SU-DHL-6 (cell line): Measurements from ENCODE around the gene C10orf120.

Source experiments
- H2AFZ ChIP-seq: fragments of 200-600 bp; sonication (generic); 2 replicates; pipeline ENCODE4 v1.6.1; 2014; ENCODE audit warnings: low read depth, mild to moderate bottlenecking, moderate library complexity, mixed read lengths, antibody characterized with exemption, low read length; ENCODE audit not compliant: severe bottlenecking
- H3F3A ChIP-seq: fragments of 200-600 bp; shearing (Covaris generic); 2 replicates; pipeline ENCODE4 v1.6.0; 2016; ENCODE audit warnings: antibody characterized with exemption, mild to moderate bottlenecking; ENCODE audit not compliant: insufficient read depth
- H3K27ac ChIP-seq: fragments of 200-600 bp; sonication (generic); 2 replicates; pipeline ENCODE4 v1.5.1; 2016; ENCODE audit warnings: low read depth, mild to moderate bottlenecking, low read length, moderate library complexity, mixed read lengths
- H3K27me3 ChIP-seq: fragments of 200-600 bp; sonication (generic), shearing (Covaris generic); 2 replicates; pipeline ENCODE4 v1.6.0; 2014; ENCODE audit warnings: mild to moderate bottlenecking, low read length
- H3K36me3 ChIP-seq: fragments of 200-600 bp; sonication (generic); 2 replicates; pipeline ENCODE4 v1.6.1; 2014; ENCODE audit warnings: mild to moderate bottlenecking, low read length, mixed read lengths
- H3K4me2 ChIP-seq: fragments of 300-600, 200-600 bp; shearing (Covaris generic), sonication (generic); 2 replicates; pipeline ENCODE4 v1.6.0; 2014; ENCODE audit warnings: low read length, low read depth, mild to moderate bottlenecking; ENCODE audit not compliant: poor library complexity, severe bottlenecking
- H3K4me3 ChIP-seq: fragments of 200-600 bp; sonication (generic); 2 replicates; pipeline ENCODE4 v1.5.1; 2014; ENCODE audit warnings: antibody characterized with exemption, low read length, mild to moderate bottlenecking, mixed read lengths; ENCODE audit not compliant: insufficient read depth, poor library complexity, severe bottlenecking
- H3K79me2 ChIP-seq: fragments of 200-600 bp; sonication (generic); 2 replicates; pipeline ENCODE4 v1.6.1; 2014; ENCODE audit warnings: mild to moderate bottlenecking, low read length, moderate library complexity; ENCODE audit not compliant: insufficient read depth
- H3K9ac ChIP-seq: fragments of 200-600 bp; sonication (generic); 2 replicates; pipeline ENCODE4 v1.7.0; 2014; ENCODE audit warnings: mild to moderate bottlenecking, low read length
- H3K9me2 ChIP-seq: fragments of 200-600 bp; sonication (generic); replicated peaks from 2 replicates; pipeline ENCODE4 v1.6.1; 2014; ENCODE audit warnings: low read length; ENCODE audit not compliant: insufficient read depth
- H3K9me3 ChIP-seq: fragments of 200-600 bp; sonication (generic); 2 replicates; pipeline ENCODE4 v1.6.1; 2014; ENCODE audit warnings: low read length, mixed read lengths; ENCODE audit not compliant: insufficient read depth
- H4K20me1 ChIP-seq: fragments of 200-600 bp; sonication (generic); 2 replicates; pipeline ENCODE4 v1.6.1; 2014; ENCODE audit warnings: low read depth, mild to moderate bottlenecking, antibody characterized with exemption, low read length, moderate library complexity, mixed read lengths
- CTCF ChIP-seq: fragments of 200-600 bp; sonication (generic); IDR thresholded peaks from one replicate; pipeline ENCODE4 v1.5.1; 2017; ENCODE audit warnings: antibody characterized with exemption, mild to moderate bottlenecking, low read length, moderate library complexity; ENCODE audit not compliant: insufficient read depth, poor library complexity, severe bottlenecking
- EZH2phosphoT487 ChIP-seq: fragments of 200-600 bp; sonication (generic), shearing (Covaris generic); conservative IDR thresholded peaks from 2 replicates; pipeline ENCODE4 v1.6.1; 2018; ENCODE audit warnings: mild to moderate bottlenecking, antibody characterized with exemption, low read length, moderate library complexity, mixed read lengths

C10orf120 gene

GRCh38 chr10:122669842-122670241 lies 29.8 kb downstream of the C10orf120 start:
- no peaks in the 10 kb centered on the region for H3K27me3 ChIP-seq

DNA sequence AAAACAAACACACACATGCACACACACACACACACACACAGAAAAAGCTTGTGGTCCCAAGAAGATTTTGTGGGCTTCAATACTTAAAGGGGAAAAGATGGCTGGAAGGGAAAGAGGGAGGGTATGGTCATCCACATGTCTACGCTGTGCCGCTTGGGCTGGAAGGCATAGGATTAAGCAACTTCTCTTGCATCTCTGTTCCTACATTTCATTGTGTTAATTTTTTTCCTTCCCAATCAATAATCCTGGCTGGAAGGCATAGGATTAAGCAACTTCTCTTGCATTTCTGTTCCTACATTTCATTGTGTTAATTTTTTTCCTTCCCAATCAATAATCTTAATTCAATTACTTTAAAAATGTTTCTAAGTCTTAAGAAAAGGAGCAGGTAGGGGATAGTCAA lies 30.6 kb downstream of the C10orf120 start:
- H3K27me3 ChIP-seq = no peaks in the 10 kb centered on the region
- no peak overlapping the region for H3K4me2 ChIP-seq
- no peak overlapping the region for H3K9ac ChIP-seq
- no peaks in the 10 kb centered on the region for H3K36me3 ChIP-seq
- H3K4me3 ChIP-seq = no peak overlapping the region
- H3K9me2 ChIP-seq = no peaks in the 10 kb centered on the region
- H4K20me1 ChIP-seq = no peaks in the 10 kb centered on the region
- H3K9me3 ChIP-seq = no peaks in the 10 kb centered on the region
- no peaks in the 10 kb centered on the region for H3K79me2 ChIP-seq
- H2AFZ ChIP-seq = no peak overlapping the region
- H3F3A ChIP-seq = no peaks in the 10 kb centered on the region
- H3K27ac ChIP-seq = no peak overlapping the region
- TF ChIP-seq CTCF (no peak), EZH2phosphoT487 (no peak)

More at GRCh38 chr10:122669842-122670241, 29.8 kb downstream of the C10orf120 start:
- Histone ChIP-seq H3K9ac (no peak overlapping the region), H3K9me2 (no peaks in the 10 kb centered on the region), H2AFZ (no peak overlapping the region), H3K27ac (no peak overlapping the region), H3F3A (no peaks in the 10 kb centered on the region), H3K79me2 (no peaks in the 10 kb centered on the region), H3K9me3 (no peaks in the 10 kb centered on the region), H3K4me2 (no peak overlapping the region), H3K4me3 (no peak overlapping the region), H4K20me1 (no peaks in the 10 kb centered on the region), H3K36me3 (no peaks in the 10 kb centered on the region)
- TF ChIP-seq CTCF = no peak
- no peak for TF ChIP-seq EZH2phosphoT487

DNA sequence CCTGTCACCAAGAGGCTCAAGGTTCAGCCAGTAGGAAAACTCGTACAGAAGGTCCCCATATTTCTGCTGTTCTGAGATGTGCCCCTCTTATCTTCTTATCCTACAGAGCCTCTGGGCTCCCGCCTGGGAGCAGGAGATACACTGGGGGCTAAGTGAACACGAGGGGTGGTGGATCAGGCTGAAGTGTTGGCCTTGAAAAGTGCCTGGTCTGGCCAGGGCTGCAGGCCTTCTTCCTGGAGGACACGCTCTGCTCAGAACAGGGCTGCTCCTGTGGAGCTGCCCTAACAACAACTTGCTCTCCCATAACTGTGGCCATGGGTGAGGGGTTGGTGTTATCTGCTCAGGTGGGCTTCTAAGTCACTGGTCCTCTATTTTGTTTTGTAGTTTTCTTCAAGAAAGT lies 33.7 kb downstream of the C10orf120 start:
- H3K36me3 ChIP-seq = no peaks in the 10 kb centered on the region
- H3K27ac ChIP-seq = no peak overlapping the region
- no peak overlapping the region for H2AFZ ChIP-seq
- no peaks in the 10 kb centered on the region for H3K9me2 ChIP-seq
- H3K4me2 ChIP-seq = no peak overlapping the region
- no peaks in the 10 kb centered on the region for H3F3A ChIP-seq
- H3K9me3 ChIP-seq = no peaks in the 10 kb centered on the region
- H3K4me3 ChIP-seq = no peak overlapping the region
- TF ChIP-seq CTCF (no peak), EZH2phosphoT487 (no peak)
- no peaks in the 10 kb centered on the region for H3K79me2 ChIP-seq
- H3K9ac ChIP-seq = no peak overlapping the region
- no peaks in the 10 kb centered on the region for H4K20me1 ChIP-seq
- H3K27me3 ChIP-seq = no peaks in the 10 kb centered on the region
